H1 (cell line): ENCODE measurements around the gene CLVS2. TPM values are rescaled to one million over a fixed set of nuclear protein-coding genes. Genes with fewer than 3 reads are reported as not detected.

Experiments used
- CTCF ChIA-PET: fragments of 300-600 bp; sonication (Branson Sonifier 250); formaldehyde crosslinking; loops from one replicate; lab custom pipeline; 2021; ENCODE audit not compliant: partially characterized antibody; lab: Charles Lee
- POLR2A ChIA-PET: fragments of 300-600 bp; sonication (Branson Sonifier 250); formaldehyde crosslinking; loops from one replicate; lab custom pipeline; 2021; ENCODE audit warnings: inconsistent platforms; ENCODE audit not compliant: partially characterized antibody; lab: Charles Lee
- DNase-seq, 2 experiments: peaks; one replicate each; pipeline versions ENCODE4 v3.0.0 to v3.0.0-alpha.2; 2010 to 2022; ENCODE audit warnings: low spot score in 2 of 2, low read depth in 1 of 2, mixed read lengths in 1 of 2
- FAIRE-seq: peaks from 2 replicates; lab custom pipeline; 2011; peaks lifted over from hg19 to GRCh38; lab: Jason Lieb, UNC
- H2AFZ ChIP-seq: 2 replicates; pipeline ENCODE4 v1.8.1; 2012; ENCODE audit warnings: low read length, inconsistent platforms
- H2AK5ac ChIP-seq: 2 replicates; pipeline ENCODE4 v1.6.1; 2013; ENCODE audit warnings: low read depth, low read length
- H2BK120ac ChIP-seq: replicated peaks from 2 replicates; pipeline ENCODE3; 2013; ENCODE audit warnings: low read depth, low read length, inconsistent platforms
- H2BK12ac ChIP-seq: 2 replicates; pipeline ENCODE4 v1.6.1; 2013; ENCODE audit warnings: low read depth, low read length
- H2BK15ac ChIP-seq: 2 replicates; pipeline ENCODE4 v1.6.1; 2013; ENCODE audit warnings: low read length
- H2BK20ac ChIP-seq: 2 replicates; pipeline ENCODE4 v1.6.1; 2013; ENCODE audit warnings: low read length
- H2BK5ac ChIP-seq: 2 replicates; pipeline ENCODE4 v1.6.1; 2013; ENCODE audit warnings: low read depth, low read length
- H3K14ac ChIP-seq: 2 replicates; pipeline ENCODE4 v1.6.1; 2013; ENCODE audit warnings: inconsistent platforms; ENCODE audit not compliant: insufficient read length
- H3K18ac ChIP-seq: 2 replicates; pipeline ENCODE4 v1.6.1; 2013; ENCODE audit warnings: low read length; ENCODE audit errors: extremely low read depth
- H3K23ac ChIP-seq: 2 replicates; pipeline ENCODE4 v1.6.1; 2013; ENCODE audit warnings: inconsistent platforms; ENCODE audit not compliant: insufficient read length
- H3K23me2 ChIP-seq: 2 replicates; pipeline ENCODE4 v1.6.1; 2013; ENCODE audit warnings: low read depth, low read length
- H3K27ac ChIP-seq: 2 replicates; pipeline ENCODE4 v1.6.1; 2011; ENCODE audit warnings: low read depth, low read length, inconsistent platforms
- H3K27me3 ChIP-seq, 4 experiments: replicated peaks in 1 of 4; 1 replicate in 1 of 4; 2 replicates in 3 of 4; pipeline versions ENCODE4 v1.6.1 to v1.8.1; 2011 to 2013; ENCODE audit warnings: low read length in 3 of 4, mild to moderate bottlenecking in 3 of 4, inconsistent platforms in 2 of 4, mixed read lengths in 2 of 4, moderate library complexity in 1 of 4; ENCODE audit not compliant: control insufficient read depth in 3 of 4, insufficient read depth in 3 of 4; ENCODE audit errors: extremely low read depth in 1 of 4
- H3K36me3 ChIP-seq, 4 experiments: 2 replicates each; pipeline versions ENCODE4 v1.6.1 to v1.8.1; 2011 to 2013; ENCODE audit warnings: mild to moderate bottlenecking in 4 of 4, low read length in 3 of 4, moderate library complexity in 2 of 4, control low read depth in 1 of 4, inconsistent platforms in 1 of 4; ENCODE audit not compliant: insufficient read depth in 4 of 4, control insufficient read depth in 2 of 4
- H3K4ac ChIP-seq: replicated peaks from 2 replicates; pipeline ENCODE3; 2013; ENCODE audit warnings: low read length, low read depth, mixed read lengths, inconsistent platforms; ENCODE audit not compliant: insufficient read length
- H3K4me1 ChIP-seq, 4 experiments: replicated peaks in 1 of 4; 1 replicate in 1 of 4; 2 replicates in 3 of 4; pipeline versions ENCODE4 v1.6.1 to v1.8.1; 2011 to 2013; ENCODE audit warnings: low read length in 3 of 4, inconsistent platforms in 2 of 4, mixed read lengths in 1 of 4; ENCODE audit not compliant: insufficient read depth in 4 of 4, control insufficient read depth in 3 of 4
- H3K4me2 ChIP-seq, 2 experiments: 2 replicates each; pipeline versions ENCODE4 v1.6.1 to v1.8.1; 2011 to 2013; ENCODE audit warnings: low read depth in 2 of 2, low read length in 2 of 2, control low read depth in 1 of 2, inconsistent platforms in 1 of 2, mild to moderate bottlenecking in 1 of 2; ENCODE audit not compliant: insufficient read depth in 1 of 2
- H3K4me3 ChIP-seq, 4 experiments: fragments of 200-600, 300-600 bp in 1 of 4; sonication (generic), shearing (Covaris generic), sonication (Bioruptor Twin) in 1 of 4; 2 replicates each; pipeline versions ENCODE4 v1.5.1 to v1.8.1; 2011 to 2016; ENCODE audit warnings: low read length in 4 of 4, low read depth in 3 of 4, control low read depth in 2 of 4, inconsistent platforms in 2 of 4, mild to moderate bottlenecking in 2 of 4, mixed read lengths in 1 of 4, moderate library complexity in 1 of 4; ENCODE audit not compliant: insufficient read depth in 2 of 4; ENCODE audit errors: extremely low read depth in 1 of 4
- H3K56ac ChIP-seq: replicated peaks from 2 replicates; pipeline ENCODE3; 2013; ENCODE audit warnings: low read depth, mild to moderate bottlenecking, mixed read lengths, low read length, inconsistent platforms; ENCODE audit not compliant: insufficient read length
- H3K79me1 ChIP-seq: 2 replicates; pipeline ENCODE4 v1.6.1; 2013; ENCODE audit warnings: low read depth, low read length, control low read depth
- H3K79me2 ChIP-seq, 2 experiments: 2 replicates each; pipeline versions ENCODE4 v1.6.1 to v1.8.1; 2012 to 2013; ENCODE audit warnings: low read length in 2 of 2, mild to moderate bottlenecking in 2 of 2, inconsistent platforms in 1 of 2; ENCODE audit not compliant: insufficient read depth in 2 of 2, control insufficient read depth in 1 of 2
- H3K9ac ChIP-seq, 4 experiments: replicated peaks in 1 of 4; 1 replicate in 1 of 4; 2 replicates in 3 of 4; pipeline versions ENCODE4 v1.6.1 to v1.8.1; 2011 to 2013; ENCODE audit warnings: low read depth in 3 of 4, low read length in 3 of 4, control low read depth in 2 of 4, mild to moderate bottlenecking in 2 of 4, moderate library complexity in 2 of 4, inconsistent platforms in 1 of 4; ENCODE audit errors: extremely low read depth in 1 of 4
- H3K9me3 ChIP-seq, 2 experiments: 2 replicates each; pipeline versions ENCODE4 v1.6.1 to v1.8.1; 2012 to 2013; ENCODE audit warnings: mild to moderate bottlenecking in 2 of 2, moderate library complexity in 2 of 2, control low read depth in 1 of 2, inconsistent platforms in 1 of 2, low read depth in 1 of 2, low read length in 1 of 2, mixed read lengths in 1 of 2; ENCODE audit not compliant: insufficient read depth in 2 of 2
- H4K20me1 ChIP-seq, 2 experiments: replicated peaks in 1 of 2; 2 replicates each; pipeline versions ENCODE3 to v1.8.1; 2011 to 2013; ENCODE audit warnings: inconsistent platforms in 2 of 2, low read length in 2 of 2, mild to moderate bottlenecking in 1 of 2; ENCODE audit not compliant: insufficient read depth in 2 of 2, control insufficient read depth in 1 of 2
- H4K5ac ChIP-seq: 2 replicates; pipeline ENCODE4 v1.6.1; 2013; ENCODE audit warnings: low read length, low read depth, mixed read lengths, inconsistent platforms; ENCODE audit not compliant: insufficient read length
- H4K8ac ChIP-seq: 2 replicates; pipeline ENCODE4 v1.8.0; 2013; ENCODE audit warnings: mild to moderate bottlenecking, moderate library complexity, low read length, inconsistent platforms; ENCODE audit not compliant: insufficient read depth; ENCODE audit errors: extremely low read depth
- H4K91ac ChIP-seq: replicated peaks from 2 replicates; pipeline ENCODE3; 2013; ENCODE audit warnings: low read length, mixed read lengths, inconsistent platforms; ENCODE audit not compliant: insufficient read length
- BACH1 ChIP-seq: IDR thresholded peaks from 2 replicates; pipeline ENCODE4 v1.6.1; 2012; ENCODE audit warnings: low read length, improper control_type of control experiment
- CHD2 ChIP-seq: IDR thresholded peaks from 2 replicates; pipeline ENCODE4 v1.6.1; 2012; ENCODE audit warnings: low read length, improper control_type of control experiment
- GABPA ChIP-seq: IDR thresholded peaks from 2 replicates; pipeline ENCODE4 v1.6.1; 2011; ENCODE audit warnings: mild to moderate bottlenecking, low read length, moderate library complexity, borderline replicate concordance; ENCODE audit not compliant: insufficient read depth
- MAFK ChIP-seq: IDR thresholded peaks from 2 replicates; pipeline ENCODE4 v1.6.1; 2012; ENCODE audit warnings: low read depth, mild to moderate bottlenecking, improper control_type of control experiment, low read length
- TEAD4 ChIP-seq: IDR thresholded peaks from 2 replicates; pipeline ENCODE4 v1.6.1; 2012; ENCODE audit warnings: low read depth, low read length, inconsistent platforms, mixed read lengths
- YY1 ChIP-seq: IDR thresholded peaks from 2 replicates; pipeline ENCODE4 v1.6.1; 2011; ENCODE audit warnings: low read depth, mild to moderate bottlenecking, low read length
- WGBS, 2 experiments: shearing (Covaris generic) in 1 of 2; methylation state at CpG; one replicate each; pipeline versions ENCODE4 v1.1.6 to v1.1.7; 2013 to 2015; ENCODE audit warnings: low lambda C conversion rate in 2 of 2, mixed read lengths in 2 of 2, inconsistent platforms in 1 of 2, low coverage in 1 of 2, missing lambda C conversion rate in 1 of 2; ENCODE audit not compliant: insufficient replicate concordance in 2 of 2, insufficient coverage in 1 of 2, insufficient read length in 1 of 2; ENCODE audit errors: extremely low coverage in 1 of 2, missing lambda C conversion rate in 1 of 2; 5-methylcytosine and 5-hydroxymethylcytosine counted together
- polyA plus RNA-seq, 7 experiments: library from polyadenylated mRNA; depleted of rRNA in 3 of 7; stranded (reverse) in 5 of 7; unstranded in 2 of 7; fragments of >200 nt in 5 of 7; fragments of 200-250 nt in 2 of 7; gene quantifications; 1 replicate in 5 of 7; 2 replicates in 1 of 7; 4 replicates in 1 of 7; pipeline versions ENCODE4 v1.2.1 to v1.2.3, GENCODE V29; 2011 to 2013; ENCODE audit warnings: missing spikeins in 2 of 7, mixed read lengths in 2 of 7
- total RNA-seq: library from RNA; stranded (reverse); fragmentation: NEBNext Ultra II Directional; extraction: Animal tissue kit (Norgen Biotek cat#: 25700); gene quantifications from 2 replicates; pipeline ENCODE4 v1.2.1, GENCODE V29; 2021

CLVS2 gene
- total and polyA plus RNA-seq, 2 of the 8 experiments (the other 6 are each of a cell fraction or from before 2014, with no cell fraction given), result 0.30 to 0.73 TPM

DNA sequence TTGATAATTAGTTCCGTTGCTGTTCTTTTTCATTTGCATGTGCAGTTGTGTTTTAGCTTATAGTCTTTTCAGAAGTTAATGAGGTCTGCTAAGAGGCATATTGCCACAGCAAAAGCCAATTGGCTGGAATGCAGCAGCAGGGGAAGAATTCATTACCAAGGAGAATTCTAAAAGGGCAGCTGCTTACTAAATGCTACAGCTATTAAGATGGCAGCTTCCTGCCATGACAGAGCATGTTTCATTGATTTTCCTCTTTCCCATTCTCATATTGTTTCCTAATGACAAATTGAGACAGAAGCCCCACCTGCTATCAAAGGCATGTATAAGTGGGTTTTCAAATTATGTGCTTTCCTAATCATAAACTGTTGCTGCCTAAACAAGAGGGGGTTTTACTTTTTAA is 66.6 kb downstream of the CLVS2 start:
- H3K23me2 ChIP-seq, result no peaks in the 10 kb centered on the region; the same call in 1 of the 2 replicates
- no peaks in the 10 kb centered on the region for H3K9me3 ChIP-seq
- H2BK12ac ChIP-seq, result no peak overlapping the region
- no peaks in the 10 kb centered on the region for H3K27me3 ChIP-seq
- no peak overlapping the region for H2BK15ac ChIP-seq
- H2BK120ac ChIP-seq, result no peak overlapping the region
- peak; percentile 69 for TF ChIP-seq TEAD4
- no peak for TF ChIP-seq CHD2
- TF ChIP-seq GABPA, result no peak
- peak; percentile 67; the same call in 1 of the 2 replicates for TF ChIP-seq YY1
- TF ChIP-seq MAFK, result peak; percentile 38; the same call in 1 of the 2 replicates
- TF ChIP-seq BACH1, result peak; percentile 50
- H3K23ac ChIP-seq, result no peak overlapping the region
- FAIRE-seq (peak; percentile 57), DNase-seq (peak in 1 of 2 experiments; percentile 10)
- no peak overlapping the region for H3K4ac ChIP-seq
- CTCF ChIA-PET, result interaction anchor here (0.7 to 1.4 kb wide), 2 partner anchors 40 to 47 kb away, joined by 3 read pairs; no protein-coding TSS in a partner anchor
- H3K18ac ChIP-seq, result no peak overlapping the region
- no peaks in the 10 kb centered on the region for H3K79me1 ChIP-seq
- no peaks in the 10 kb centered on the region for H3K4me1 ChIP-seq
- 43% methylated on average over 1 of the region's 1 CpG; no CpG with 5 or more reads in 1 of the 2 experiments for WGBS, 2 experiments
- no peak overlapping the region for H3K56ac ChIP-seq
- no peaks in the 10 kb centered on the region for H3K79me2 ChIP-seq
- no peak overlapping the region for H3K14ac ChIP-seq
- no peaks in the 10 kb centered on the region for H4K20me1 ChIP-seq
- peak overlapping the region; percentile 48 for H4K5ac ChIP-seq
- POLR2A ChIA-PET, result no interaction called here
- no peaks in the 10 kb centered on the region for H3K36me3 ChIP-seq
- no peak overlapping the region for H4K8ac ChIP-seq
- H3K4me2 ChIP-seq, result no peak overlapping the region
- peak overlapping the region; percentile 82; the same call in 1 of the 2 replicates for H2AFZ ChIP-seq
- H3K4me3 ChIP-seq, result no peak overlapping the region
- H3K9ac ChIP-seq, result no peak overlapping the region
- H2AK5ac ChIP-seq, result no peak overlapping the region
- H3K27ac ChIP-seq, result no peak overlapping the region
- no peak overlapping the region for H2BK20ac ChIP-seq
- H4K91ac ChIP-seq, result no peak overlapping the region
- H2BK5ac ChIP-seq, result no peak overlapping the region
